HCEC 1CT (cell line): ENCODE results near the gene CLEC2L.
"Not testable (repeated sequence)": the region's sequence is repeated elsewhere in the genome, so short reads cannot be mapped to it uniquely, and the experiment has no call there.

ENCODE experiments used
- DNase-seq: peaks from one replicate; pipeline ENCODE4 v3.0.0-alpha.2; 2017

The CLEC2L gene

DNA sequence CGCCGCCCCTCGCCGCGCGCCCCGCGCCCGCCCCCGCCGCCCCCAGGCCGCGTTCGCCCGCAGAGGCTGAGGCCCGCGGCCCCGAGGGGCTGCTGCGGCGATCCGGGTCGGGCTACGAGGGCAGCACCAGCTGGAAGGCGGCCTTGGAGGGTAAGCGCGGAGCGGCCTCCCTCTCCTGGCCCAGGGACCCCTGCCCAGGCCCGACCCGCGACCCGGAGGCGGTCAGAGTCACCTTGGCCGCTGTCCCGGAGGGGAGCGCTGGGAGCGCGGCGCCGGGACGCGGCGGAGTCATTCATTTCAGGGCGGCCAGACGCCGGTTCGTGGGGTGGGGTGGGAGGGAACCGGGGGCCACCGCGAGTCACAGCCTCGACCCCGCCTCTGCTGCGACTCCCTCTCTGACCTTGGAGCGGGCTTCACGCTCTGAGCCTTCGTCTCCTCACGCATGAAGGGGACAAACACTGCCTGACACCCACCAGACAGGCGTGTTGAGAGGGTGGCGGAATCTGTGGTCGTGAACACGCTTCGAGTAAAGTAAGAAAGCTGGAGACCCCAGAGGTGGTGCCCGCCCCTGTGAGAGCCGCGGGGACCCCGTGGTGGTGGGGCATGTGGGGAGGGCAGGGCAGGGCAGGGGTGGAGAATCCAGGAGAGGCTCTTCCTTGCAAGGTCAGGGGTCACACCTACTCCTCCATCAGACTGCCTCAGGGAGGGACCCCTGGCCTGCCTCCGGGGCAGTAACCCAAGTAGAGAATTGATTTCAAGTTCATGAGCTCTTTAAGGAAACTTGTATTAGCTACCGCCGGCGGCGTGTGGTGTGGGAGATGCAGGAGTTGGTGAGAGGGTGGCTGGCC lies 707 bp downstream of the CLEC2L start:
- no peak for DNase-seq

DNA sequence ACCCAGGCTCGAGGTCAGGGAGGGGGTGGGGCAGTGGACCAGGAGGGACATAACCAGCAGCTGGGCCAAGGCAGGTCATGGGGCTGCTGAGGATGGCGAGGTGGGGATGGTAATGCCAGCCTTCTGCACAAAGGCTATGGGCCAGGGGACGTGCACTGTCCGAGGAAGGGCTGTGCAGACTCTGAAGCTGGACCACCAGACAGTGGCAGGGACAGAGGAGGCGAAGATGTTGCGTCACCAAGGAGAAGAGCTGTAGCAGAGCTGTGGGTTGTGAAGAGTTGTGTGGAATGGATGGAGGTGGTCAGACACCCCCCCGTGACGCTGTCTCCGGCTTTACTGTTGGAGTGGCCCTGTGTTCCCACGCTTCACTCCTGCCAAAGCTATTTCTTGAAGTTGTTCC lies 1.8 kb downstream of the CLEC2L start:
- no peak for DNase-seq

DNA sequence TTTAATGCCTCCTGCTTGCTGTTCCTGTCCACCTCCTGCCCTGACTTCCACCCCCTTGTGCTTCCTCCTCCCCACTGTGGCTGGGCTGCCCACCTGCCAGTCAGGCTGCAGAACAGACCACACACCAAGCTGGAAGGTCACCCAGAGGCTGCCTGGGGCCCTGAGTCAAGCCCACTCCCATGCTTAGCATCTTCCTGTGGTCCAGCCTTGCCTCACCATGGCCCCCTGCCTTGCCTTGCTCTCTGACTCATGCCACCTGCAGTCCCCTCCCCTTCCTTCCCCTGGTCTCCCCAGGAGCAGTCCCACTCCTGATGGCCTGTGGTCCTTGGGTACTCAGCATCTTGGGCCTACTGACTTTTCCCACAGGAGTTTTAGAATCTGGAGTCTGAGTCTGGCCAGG lies 2.3 kb downstream of the CLEC2L start:
- DNase-seq: no peak

DNA sequence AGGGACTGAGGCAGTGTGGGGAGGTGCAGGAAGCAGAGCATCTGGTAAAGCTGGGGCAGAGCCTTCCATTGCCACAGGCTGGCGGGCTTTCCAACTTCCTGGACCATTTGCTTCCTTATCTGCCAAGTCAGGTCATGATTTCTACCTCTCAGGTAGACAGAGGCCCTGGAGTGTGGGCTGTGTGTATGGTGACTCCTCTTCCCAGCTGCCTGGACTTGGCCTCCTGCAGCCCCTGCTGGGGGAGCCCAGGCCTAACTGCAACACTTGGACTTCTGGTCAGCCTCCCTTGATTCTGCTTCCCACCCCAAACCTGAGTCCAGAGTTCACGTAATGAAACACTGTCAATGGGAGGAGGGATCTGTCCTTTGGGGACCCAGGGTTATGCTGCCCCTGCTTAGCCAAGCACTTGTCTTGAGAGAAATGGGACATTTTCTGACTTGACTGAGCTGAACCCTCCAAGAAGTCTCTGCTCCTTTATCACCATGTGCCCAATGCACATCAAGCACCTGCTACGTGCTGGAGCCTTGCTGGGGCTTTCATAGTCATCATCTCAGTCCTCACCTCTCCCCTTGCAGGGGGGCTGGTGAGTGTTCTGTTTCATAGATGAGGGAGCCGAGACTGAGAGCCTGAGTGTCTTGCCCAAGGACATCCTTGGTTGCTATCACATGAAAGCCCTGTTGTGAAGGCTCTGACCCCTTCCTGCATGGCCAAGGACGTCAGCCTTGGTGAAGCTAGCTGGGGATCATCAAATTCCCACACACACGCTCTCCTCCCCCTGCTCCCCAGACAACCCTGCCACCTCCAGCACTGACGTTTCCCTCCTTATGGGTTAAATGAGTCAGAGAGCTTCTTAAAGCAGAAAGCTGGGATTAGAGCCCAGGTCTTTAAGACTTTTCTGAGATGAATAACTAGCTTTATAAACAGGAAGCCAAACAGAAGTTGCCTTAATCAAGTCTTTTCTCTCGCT lies 3.4 kb downstream of the CLEC2L start:
- peak; percentile 83 for DNase-seq

DNA sequence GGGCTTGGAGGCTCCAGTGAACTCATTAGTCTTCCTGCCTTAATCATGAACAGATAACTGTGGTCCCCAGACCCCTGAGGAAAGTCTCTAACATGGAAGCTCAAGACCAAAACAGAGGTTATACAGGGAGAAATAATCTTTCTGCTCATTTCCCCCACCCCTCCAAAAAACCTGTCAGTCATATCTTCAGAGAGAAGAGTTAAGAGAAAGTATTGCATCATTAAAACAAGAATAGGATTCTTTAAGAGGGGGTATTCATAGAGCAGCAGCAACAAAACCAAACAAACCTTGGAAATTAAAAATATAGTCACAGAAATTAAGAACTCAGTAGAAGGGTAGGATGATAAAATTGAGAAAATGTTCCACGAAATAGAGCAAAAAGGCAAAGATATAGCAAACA lies 7.6 kb downstream of the CLEC2L start:
- no peak for DNase-seq

DNA sequence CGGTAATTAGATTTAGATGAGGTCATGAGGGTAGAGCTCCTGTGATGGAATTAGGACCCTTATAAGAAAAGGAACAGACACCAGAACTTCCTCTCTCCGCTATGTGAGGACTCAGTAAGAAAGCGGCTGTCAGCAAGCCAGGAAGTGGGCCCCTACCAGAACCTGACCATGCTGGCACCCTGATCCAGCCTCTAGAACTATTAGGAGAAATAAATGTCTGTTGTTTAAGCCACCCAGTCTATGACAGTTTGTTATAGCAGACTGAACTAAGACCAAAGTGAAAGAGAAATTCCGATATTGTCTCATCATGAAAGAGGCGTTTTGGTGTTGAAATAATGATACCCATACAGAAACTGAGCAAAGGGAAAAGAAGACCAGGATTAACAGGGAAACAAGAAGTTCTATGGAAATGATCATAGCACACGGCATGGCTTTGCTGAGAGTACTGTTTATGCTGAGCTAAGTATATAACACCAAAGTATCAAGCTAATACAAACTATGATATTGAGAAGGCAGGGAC lies 9.2 kb downstream of the CLEC2L start:
- no peak for DNase-seq

DNA sequence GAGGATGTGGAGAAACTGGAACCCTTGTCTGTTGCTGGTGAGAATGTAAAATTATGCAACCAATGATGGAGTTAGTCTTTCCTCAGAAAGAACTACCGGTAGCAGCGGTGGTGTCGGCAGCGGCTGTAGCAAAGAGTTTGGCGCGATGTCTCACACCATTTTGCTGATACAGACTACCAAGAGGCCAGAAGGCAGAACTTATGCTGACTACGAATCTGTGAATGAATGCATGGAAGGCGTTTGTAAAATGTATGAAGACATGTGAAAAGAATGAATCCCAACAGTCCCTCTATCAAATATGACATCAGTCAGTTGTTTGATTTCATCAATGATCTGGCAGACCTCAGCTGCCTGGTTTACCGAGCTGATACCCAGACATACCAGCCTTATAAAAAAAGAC lies 10.6 kb downstream of the CLEC2L start:
- no peak for DNase-seq

DNA sequence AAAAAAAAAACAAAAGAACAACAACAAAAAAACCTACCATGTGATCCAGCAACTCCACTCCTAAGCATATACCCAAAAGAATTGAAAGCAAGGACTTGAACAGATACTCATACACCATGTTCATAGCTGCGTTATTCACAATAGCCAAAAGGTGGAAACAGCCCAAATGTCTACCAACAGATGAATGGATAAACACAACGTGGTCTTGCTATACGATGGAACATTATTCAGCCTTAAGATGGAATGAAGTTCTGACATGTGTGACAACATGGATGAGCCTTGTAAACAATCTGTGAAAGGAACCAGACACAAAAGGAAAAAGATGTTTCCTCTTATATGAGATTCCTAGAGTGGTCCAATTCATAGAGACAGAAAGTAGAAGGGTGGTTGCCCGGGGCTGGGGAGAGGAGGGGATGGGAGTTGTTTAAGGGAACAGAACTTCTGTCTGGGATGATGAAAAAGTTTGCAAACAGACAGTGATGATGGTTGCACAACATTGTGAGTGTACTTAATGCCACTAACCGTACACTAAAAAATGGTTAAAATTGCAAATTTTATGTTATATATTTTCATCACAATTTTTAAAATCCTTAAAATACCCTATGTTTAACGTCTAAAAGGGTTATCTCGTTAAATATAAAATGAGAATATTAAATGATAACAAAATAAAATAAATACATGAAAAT lies 11.6 kb downstream of the CLEC2L start:
- DNase-seq: no peak

DNA sequence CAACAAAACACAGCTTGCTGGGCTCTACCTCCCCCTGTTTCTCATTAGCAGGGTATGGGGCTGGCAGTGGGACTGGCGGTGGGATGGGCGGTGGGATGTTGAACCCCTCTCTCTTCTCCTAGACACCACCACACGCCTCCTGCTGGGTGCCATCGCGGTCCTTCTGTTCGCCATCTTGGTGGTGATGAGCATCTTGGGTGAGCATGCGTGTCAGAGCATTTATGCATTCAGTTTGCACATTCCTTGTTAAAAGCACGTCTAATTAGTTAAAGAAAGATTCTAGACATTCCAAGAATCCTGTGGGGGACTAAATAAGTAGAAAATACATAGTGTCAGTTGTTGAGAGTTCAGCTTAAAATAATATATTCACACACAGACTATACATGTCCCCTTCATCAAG lies 12.7 kb downstream of the CLEC2L start:
- no peak for DNase-seq

DNA sequence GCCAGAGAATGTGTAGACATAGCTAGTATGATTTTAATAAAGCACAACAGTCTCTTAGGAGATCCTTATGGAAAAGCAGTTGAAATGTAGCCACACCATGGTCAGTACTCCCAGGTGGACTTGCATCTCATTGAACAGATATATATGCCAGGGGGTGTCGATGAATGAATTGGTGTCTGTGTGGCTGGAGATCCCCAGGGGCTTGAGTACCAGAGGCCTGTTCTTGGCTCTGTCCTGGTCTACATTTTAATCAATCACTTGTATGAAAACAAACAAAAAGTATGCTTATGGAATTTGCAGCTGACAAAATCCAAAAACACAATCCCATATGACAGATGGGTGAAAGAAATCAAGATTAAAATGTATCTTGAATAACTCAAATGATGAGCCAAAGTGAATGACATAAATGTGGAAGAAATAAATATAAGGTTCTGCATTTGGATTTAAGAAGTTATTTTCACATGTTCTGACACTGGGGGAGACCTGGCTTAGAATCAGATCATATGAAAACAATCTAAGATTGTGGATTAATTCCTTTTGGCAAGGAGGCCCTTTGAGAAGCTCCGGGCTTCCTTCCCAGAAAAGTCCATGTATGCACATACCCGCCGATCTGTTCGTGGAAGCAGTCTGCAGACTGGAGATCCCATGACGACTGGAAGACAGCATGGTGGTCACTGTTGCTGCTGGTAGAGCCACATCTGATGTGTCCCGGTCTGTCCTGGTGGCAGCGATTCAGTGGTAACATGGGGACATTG lies 15.6 kb downstream of the CLEC2L start:
- DNase-seq: no peak

DNA sequence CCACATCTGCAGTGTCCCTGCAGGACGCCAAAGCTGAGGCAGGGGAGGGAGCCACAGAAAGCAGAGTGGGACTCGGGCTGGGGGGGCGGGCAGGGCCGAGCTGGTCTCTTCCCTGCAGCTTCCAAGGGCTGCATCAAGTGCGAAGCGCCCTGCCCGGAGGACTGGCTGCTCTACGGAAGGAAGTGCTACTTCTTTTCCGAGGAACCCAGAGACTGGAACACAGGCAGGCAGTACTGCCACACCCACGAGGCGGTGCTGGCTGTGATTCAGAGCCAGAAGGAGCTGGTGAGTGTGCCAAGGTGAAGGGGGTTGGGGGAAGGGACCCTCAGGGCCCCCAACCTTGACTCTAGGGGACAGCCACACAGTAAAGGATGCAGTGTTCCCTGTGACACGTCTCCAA lies 16.7 kb downstream of the CLEC2L start:
- DNase-seq: no peak

DNA sequence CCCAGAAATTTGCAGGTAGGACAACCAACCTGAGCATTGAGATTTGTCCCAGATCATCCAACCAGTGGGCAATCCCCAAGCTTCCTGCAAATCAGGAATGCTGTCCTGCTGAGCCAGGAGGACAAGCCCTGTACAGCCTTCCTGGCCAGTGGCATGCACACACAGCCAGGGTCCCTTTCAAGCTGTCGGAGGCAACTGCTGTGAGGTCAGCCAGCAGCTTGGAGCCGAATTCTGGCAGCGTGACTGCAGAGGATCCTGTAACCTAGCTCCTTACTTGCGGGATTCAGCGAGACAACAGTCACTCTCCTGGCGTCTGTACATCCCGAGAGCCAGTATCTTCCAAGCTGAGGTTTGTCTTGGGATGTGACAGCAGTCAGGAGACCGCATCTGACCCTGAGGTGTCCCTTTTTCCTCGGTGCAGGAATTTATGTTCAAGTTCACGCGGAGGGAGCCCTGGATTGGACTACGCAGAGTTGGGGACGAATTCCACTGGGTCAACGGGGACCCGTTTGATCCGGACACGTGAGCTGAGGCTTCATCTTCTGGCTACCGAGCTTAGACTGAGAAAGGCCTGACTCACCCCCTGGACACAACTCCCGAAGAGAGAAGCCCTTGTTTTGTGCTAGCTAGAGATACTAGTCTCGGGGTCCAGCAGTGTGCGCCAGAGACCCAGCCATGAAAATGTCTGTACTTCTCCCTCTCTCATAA lies 18.3 kb downstream of the CLEC2L start:
- no peak for DNase-seq

DNA sequence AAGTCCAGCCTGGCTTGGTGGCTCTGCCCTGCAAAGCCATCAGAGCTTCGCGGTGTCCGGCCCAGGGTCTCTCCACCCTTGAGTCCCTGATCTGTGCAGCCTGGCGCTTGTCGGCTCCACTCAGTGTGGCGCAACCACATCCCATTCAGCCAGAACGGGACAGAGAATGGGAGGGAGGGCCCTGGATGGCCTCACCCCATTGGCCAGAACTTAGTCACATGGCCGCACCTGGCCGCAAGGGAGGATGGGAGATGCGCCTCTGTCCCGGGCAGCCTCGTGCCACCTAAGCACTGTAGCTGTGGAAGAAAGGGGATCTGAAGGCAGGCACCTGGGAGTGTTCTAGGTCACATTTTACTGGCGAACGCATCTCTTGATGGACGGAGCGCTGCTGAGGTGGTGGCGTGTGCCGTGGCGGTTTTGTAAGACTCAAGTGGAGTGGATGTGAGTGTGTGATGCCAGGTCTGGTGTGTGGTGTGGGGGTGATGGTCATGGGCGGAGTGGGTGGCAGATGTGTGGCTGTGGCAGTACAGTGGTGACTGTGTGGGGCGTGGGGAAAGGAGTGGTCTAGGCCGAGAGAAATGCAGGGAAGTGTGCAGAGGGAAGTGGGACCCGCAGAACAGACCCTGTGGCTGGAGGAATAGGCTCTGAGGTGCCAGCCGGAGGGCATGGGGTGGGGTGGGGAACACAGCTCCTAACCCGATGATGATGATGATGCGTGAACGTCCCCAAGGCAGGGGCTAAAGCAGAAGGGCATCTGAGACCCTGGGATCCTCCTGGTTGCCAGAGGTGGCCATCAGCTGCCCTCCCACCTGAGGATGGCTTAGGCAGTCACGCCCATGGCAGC lies 19.0 kb downstream of the CLEC2L start:
- DNase-seq: no peak

DNA sequence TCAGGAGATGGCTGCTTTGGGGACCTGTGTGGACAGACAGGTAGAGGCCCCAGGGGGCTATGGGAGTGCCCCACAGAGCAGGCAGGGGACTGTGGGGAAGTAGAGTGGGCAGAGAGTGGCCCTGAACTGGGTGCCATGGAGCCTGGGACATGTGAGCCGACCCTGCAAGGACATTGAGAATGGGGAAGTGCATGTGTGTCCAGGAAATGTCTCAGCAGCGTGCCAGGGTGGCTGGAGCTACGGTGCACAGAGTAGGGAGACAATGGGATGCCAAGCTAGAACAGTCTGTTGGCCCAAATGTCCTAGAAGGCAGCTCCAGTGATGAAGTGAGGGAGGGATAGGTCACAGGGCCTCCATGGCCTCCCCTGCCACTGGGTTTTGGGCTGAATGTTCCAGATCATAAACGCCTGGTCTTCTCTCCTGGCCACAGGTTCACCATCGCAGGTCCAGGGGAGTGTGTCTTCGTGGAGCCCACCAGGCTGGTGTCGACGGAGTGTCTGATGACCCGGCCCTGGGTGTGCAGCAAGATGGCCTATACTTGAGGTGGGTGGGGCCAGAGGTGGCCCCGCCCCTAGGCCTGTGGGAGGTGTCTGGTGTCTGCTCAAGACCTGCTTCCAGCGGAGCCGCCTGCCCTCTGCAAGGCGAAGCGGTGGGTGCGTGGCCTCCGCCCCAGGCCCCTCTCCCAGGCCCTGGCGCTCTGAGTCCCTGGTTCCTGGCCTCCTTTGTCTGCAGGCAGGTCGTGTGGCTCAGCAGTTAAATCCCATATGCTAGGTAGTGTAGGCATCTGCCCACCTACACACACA lies 20.5 kb downstream of the CLEC2L start:
- DNase-seq: no peak

DNA sequence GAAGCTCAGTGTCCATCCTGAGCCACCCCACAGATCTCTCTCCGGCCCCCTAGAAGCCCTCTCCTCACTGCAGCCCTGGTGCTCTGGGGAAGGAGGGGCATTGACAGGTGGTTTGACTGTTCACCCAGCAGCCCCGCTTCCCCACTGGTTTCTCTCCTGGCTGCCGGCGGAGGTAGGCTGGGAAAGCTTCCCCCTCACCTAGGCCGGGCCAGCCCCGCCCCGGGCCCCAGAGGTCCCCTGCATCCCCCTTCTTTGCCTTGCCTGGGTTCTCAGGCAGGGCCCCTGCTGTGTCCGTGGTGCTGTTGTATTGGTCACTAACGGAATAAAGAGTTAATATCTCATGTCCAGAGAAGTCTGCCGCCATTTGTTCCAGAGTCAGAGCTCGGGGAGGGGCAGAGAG lies 21.2 kb downstream of the CLEC2L start:
- DNase-seq: no peak

DNA sequence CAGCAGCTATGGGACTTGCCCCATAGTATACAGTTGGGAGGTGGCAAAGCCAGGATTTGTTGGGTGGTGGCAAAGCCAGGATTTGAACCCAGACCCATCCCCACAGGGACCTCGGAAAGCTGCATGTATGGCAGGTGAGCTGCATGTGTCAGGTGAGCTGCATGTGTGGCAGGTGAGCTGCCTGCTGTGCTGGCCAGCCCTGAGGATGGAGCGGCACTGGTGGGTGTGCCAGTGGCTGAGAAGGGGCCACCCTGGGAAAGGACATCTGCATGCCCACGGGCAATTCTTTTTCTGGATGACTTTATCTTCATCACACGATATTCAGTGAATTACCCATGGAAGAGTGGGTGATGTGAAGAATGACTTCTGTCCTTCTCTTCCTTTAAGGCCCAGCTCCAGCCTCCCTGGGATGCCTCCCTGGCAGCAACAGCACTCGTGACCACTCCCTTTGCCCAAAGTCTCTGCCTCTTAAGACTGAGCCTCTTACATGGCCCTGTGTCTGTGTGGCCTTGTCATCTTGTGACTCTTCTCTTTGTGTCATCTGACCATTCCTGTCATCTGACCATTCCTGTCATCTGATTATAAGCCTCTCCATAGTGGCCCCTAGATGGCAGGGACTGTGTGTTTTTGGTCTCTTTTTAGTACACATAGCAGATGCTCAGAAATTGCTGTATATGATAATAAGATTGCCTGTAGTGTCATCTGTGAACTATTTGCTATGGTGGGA lies 25.0 kb downstream of the CLEC2L start:
- no peak for DNase-seq

DNA sequence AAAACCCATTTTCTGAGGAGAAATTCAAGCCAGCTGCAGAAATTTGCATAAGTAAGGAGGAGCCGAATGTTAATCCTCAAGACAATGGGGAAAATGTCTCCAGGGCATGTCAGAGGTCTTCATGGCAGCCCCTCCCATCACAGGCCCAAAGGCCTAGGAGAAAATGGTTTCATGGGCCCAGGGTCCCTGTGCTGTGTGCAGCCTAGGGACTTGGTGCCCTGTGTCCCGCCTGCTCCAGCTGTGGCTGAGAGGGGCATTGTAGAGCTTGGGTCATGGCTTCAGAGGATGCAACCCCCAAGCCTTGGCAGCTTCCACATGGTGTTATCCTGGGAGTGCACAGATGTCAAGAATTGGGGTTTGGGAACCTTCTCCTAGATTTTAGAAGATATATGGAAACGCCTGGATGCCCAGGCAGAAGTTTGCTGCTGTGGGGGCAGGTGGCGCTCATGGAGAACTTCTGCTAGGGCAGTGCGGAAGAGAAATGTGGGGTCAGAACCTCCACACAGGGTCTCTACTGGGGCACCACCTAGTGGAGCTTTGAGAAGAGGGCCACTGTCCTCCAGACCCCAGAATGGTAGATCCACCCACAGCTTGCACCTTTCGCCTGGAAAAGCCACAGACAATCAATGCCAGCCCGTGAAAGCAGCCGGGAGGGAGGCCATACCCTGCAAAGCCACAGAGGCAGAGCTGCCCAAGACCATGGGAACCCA lies 30.7 kb downstream of the CLEC2L start:
- not testable (repeated sequence) for DNase-seq

DNA sequence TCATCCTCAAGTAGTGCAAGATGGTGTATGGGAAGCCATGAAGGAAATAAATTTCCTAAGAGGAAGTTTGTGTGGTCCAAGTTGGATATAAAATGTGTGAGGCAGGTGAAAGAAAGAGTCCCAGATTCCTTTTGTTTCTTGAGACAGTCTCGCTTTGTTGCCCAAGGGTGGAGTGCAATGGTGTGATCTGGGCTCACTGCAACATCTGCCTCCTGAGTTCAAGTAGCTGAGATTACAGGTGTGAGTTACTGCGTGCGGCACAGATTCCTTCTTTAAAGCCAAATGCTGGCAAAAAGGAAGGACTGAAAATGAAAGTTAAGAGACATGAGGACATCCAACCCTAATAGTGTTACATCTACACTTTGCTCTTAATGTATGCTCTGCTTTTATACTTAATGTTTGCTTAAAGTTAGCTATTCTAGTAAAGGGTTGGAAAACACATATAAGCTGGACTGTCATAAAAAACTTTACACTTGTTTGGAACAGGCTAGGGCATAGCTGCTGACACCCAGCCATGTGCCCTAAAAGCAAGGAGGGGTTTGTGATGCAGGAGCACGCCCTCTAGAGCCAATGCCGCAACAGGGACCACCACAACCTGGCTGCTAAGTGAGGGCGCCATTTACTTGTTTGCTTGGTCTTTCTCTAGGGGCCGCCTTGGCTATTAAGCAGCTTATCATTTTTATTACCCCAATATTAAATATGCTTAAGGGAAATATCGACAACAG lies 34.5 kb downstream of the CLEC2L start:
- DNase-seq: no peak
